GM23338 (cell line): Measurements from ENCODE around the gene HSCB. TPM values are rescaled to one million over a fixed set of nuclear protein-coding genes. Genes with fewer than 3 reads are reported as not detected.

Experiments used
- NANOG ChIP-seq: IDR thresholded peaks from 2 replicates; pipeline ENCODE4 v1.6.1; 2016; ENCODE audit warnings: antibody characterized with exemption, borderline replicate concordance
- STAT1 ChIP-seq: IDR thresholded peaks from one replicate; pipeline ENCODE4 v1.6.1; 2016; ENCODE audit warnings: antibody characterized with exemption; ENCODE audit not compliant: unreplicated experiment
- polyA plus RNA-seq: library from polyadenylated mRNA; unstranded; fragments of >200 nt; fragmentation: Nextera tagmentation; extraction: Ambion mirVana; gene quantifications from 2 replicates; pipeline ENCODE4 v1.2.1, GENCODE V29; 2016
- total RNA-seq: library from RNA; depleted of rRNA; stranded (reverse); fragments of >200 nt; shearing (Covaris generic); gene quantifications from 2 replicates; pipeline ENCODE4 v1.2.3, GENCODE V29; 2014
- TF ChIP-seq, protein P1 (sequence below): fragments of 250-450 bp; sonication (Bioruptor Pico); IDR thresholded peaks from 2 replicates; pipeline ENCODE4 v1.5.0; 2020; ENCODE audit warnings: mild to moderate bottlenecking, moderate library complexity
- TF ChIP-seq, protein P2 (sequence below): IDR thresholded peaks from one replicate; pipeline ENCODE4 v1.6.1; 2018; ENCODE audit warnings: antibody characterized with exemption; ENCODE audit not compliant: unreplicated experiment
- TF ChIP-seq, protein P3 (sequence below), 2 experiments: fragments of 200-600 bp in 1 of 2; sonication (generic) in 1 of 2; conservative IDR thresholded peaks; 2 replicates each; pipeline versions ENCODE4 v1.5.1 to v1.6.1; 2016 to 2017; ENCODE audit warnings: antibody characterized with exemption in 2 of 2, low read depth in 2 of 2, mild to moderate bottlenecking in 2 of 2, moderate library complexity in 1 of 2

The HSCB gene
- total and polyA plus RNA-seq, 2 experiments from 2014 or later = 18.6 to 30.9 TPM

DNA sequence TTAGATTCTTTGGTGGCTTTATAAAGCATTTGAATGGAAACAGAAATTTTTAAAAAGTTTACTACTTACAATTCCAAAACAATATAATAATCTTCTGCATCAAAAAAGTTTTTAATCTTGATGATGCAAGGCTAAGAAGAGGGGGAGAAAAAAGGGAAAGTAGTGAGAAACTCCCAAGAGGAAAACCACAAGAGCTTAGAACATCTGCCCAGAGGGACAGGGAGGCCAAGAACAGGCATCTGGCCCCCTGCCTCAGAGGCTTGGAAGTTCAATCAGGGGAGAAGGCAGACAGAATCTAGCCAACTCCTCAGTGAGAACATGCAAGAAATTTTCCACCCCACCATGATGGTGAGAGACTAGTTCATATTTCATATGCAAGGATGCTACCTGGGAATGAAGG, 38.4 kb upstream of the HSCB start (continued):
- TF ChIP-seq, protein P1, sequence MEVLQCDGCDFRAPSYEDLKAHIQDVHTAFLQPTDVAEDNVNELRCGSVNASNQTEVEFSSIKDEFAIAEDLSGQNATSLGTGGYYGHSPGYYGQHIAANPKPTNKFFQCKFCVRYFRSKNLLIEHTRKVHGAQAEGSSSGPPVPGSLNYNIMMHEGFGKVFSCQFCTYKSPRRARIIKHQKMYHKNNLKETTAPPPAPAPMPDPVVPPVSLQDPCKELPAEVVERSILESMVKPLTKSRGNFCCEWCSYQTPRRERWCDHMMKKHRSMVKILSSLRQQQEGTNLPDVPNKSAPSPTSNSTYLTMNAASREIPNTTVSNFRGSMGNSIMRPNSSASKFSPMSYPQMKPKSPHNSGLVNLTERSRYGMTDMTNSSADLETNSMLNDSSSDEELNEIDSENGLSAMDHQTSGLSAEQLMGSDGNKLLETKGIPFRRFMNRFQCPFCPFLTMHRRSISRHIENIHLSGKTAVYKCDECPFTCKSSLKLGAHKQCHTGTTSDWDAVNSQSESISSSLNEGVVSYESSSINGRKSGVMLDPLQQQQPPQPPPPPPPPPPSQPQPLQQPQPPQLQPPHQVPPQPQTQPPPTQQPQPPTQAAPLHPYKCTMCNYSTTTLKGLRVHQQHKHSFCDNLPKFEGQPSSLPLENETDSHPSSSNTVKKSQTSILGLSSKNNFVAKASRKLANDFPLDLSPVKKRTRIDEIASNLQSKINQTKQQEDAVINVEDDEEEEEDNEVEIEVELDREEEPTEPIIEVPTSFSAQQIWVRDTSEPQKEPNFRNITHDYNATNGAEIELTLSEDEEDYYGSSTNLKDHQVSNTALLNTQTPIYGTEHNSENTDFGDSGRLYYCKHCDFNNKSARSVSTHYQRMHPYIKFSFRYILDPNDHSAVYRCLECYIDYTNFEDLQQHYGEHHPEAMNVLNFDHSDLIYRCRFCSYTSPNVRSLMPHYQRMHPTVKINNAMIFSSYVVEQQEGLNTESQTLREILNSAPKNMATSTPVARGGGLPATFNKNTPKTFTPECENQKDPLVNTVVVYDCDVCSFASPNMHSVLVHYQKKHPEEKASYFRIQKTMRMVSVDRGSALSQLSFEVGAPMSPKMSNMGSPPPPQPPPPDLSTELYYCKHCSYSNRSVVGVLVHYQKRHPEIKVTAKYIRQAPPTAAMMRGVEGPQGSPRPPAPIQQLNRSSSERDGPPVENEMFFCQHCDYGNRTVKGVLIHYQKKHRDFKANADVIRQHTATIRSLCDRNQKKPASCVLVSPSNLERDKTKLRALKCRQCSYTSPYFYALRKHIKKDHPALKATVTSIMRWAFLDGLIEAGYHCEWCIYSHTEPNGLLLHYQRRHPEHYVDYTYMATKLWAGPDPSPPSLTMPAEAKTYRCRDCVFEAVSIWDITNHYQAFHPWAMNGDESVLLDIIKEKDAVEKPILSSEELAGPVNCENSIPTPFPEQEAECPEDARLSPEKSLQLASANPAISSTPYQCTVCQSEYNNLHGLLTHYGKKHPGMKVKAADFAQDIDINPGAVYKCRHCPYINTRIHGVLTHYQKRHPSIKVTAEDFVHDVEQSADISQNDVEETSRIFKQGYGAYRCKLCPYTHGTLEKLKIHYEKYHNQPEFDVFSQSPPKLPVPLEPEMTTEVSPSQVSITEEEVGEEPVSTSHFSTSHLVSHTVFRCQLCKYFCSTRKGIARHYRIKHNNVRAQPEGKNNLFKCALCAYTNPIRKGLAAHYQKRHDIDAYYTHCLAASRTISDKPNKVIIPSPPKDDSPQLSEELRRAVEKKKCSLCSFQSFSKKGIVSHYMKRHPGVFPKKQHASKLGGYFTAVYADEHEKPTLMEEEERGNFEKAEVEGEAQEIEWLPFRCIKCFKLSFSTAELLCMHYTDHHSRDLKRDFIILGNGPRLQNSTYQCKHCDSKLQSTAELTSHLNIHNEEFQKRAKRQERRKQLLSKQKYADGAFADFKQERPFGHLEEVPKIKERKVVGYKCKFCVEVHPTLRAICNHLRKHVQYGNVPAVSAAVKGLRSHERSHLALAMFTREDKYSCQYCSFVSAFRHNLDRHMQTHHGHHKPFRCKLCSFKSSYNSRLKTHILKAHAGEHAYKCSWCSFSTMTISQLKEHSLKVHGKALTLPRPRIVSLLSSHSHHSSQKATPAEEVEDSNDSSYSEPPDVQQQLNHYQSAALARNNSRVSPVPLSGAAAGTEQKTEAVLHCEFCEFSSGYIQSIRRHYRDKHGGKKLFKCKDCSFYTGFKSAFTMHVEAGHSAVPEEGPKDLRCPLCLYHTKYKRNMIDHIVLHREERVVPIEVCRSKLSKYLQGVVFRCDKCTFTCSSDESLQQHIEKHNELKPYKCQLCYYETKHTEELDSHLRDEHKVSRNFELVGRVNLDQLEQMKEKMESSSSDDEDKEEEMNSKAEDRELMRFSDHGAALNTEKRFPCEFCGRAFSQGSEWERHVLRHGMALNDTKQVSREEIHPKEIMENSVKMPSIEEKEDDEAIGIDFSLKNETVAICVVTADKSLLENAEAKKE = no peak
- TF ChIP-seq, protein P2, sequence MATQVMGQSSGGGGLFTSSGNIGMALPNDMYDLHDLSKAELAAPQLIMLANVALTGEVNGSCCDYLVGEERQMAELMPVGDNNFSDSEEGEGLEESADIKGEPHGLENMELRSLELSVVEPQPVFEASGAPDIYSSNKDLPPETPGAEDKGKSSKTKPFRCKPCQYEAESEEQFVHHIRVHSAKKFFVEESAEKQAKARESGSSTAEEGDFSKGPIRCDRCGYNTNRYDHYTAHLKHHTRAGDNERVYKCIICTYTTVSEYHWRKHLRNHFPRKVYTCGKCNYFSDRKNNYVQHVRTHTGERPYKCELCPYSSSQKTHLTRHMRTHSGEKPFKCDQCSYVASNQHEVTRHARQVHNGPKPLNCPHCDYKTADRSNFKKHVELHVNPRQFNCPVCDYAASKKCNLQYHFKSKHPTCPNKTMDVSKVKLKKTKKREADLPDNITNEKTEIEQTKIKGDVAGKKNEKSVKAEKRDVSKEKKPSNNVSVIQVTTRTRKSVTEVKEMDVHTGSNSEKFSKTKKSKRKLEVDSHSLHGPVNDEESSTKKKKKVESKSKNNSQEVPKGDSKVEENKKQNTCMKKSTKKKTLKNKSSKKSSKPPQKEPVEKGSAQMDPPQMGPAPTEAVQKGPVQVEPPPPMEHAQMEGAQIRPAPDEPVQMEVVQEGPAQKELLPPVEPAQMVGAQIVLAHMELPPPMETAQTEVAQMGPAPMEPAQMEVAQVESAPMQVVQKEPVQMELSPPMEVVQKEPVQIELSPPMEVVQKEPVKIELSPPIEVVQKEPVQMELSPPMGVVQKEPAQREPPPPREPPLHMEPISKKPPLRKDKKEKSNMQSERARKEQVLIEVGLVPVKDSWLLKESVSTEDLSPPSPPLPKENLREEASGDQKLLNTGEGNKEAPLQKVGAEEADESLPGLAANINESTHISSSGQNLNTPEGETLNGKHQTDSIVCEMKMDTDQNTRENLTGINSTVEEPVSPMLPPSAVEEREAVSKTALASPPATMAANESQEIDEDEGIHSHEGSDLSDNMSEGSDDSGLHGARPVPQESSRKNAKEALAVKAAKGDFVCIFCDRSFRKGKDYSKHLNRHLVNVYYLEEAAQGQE = no peak
- TF ChIP-seq NANOG = no peak
- TF ChIP-seq, protein P3, sequence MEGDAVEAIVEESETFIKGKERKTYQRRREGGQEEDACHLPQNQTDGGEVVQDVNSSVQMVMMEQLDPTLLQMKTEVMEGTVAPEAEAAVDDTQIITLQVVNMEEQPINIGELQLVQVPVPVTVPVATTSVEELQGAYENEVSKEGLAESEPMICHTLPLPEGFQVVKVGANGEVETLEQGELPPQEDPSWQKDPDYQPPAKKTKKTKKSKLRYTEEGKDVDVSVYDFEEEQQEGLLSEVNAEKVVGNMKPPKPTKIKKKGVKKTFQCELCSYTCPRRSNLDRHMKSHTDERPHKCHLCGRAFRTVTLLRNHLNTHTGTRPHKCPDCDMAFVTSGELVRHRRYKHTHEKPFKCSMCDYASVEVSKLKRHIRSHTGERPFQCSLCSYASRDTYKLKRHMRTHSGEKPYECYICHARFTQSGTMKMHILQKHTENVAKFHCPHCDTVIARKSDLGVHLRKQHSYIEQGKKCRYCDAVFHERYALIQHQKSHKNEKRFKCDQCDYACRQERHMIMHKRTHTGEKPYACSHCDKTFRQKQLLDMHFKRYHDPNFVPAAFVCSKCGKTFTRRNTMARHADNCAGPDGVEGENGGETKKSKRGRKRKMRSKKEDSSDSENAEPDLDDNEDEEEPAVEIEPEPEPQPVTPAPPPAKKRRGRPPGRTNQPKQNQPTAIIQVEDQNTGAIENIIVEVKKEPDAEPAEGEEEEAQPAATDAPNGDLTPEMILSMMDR (conservative IDR thresholded peaks at IDR 0.05; ENCODE audit: low read depth in 2 of 2) = no peak
- no peak for TF ChIP-seq STAT1
